BE2C (cell line): ENCODE data around the gene VCAM1. TPM values are rescaled to one million over a fixed set of nuclear protein-coding genes. Genes with fewer than 3 reads are reported as not detected.

ENCODE experiments used
- DNase-seq: peaks from one replicate; pipeline ENCODE4 v3.0.0-alpha.2; 2020
- H3K27me3 ChIP-seq: fragments of 250-450 bp; sonication (Bioruptor Pico); 2 replicates; pipeline ENCODE4 v1.5.1; 2020; ENCODE audit warnings: mild to moderate bottlenecking
- H3K36me3 ChIP-seq: fragments of 250-450 bp; sonication (Bioruptor Pico); 2 replicates; pipeline ENCODE4 v1.5.1; 2020; ENCODE audit warnings: mild to moderate bottlenecking
- H3K4me1 ChIP-seq: fragments of 250-450 bp; sonication (Bioruptor Pico); 2 replicates; pipeline ENCODE4 v1.5.1; 2020
- H3K4me3 ChIP-seq: 2 replicates; pipeline ENCODE4 v1.5.1; 2011; ENCODE audit warnings: low read depth, low read length
- H3K9me3 ChIP-seq: fragments of 250-450 bp; sonication (Bioruptor Pico); 2 replicates; pipeline ENCODE4 v1.5.1; 2020
- CTCF ChIP-seq: IDR thresholded peaks from 2 replicates; pipeline ENCODE4 v1.5.1; 2012; ENCODE audit warnings: mild to moderate bottlenecking, low read depth, low read length
- polyA plus RNA-seq: library from polyadenylated mRNA; unstranded; fragments of >200 nt; gene quantifications from one replicate; pipeline ENCODE4 v1.2.1, GENCODE V29; 2012; ENCODE audit warnings: low read depth, missing spikeins; ENCODE audit not compliant: insufficient read length, insufficient read depth

VCAM1 gene
- not detected for polyA plus RNA-seq

- no peak for TF ChIP-seq CTCF
- Histone ChIP-seq H3K4me1 (no peaks in the 10 kb centered on the region), H3K9me3 (no peaks in the 10 kb centered on the region), H3K36me3 (no peaks in the 10 kb centered on the region), H3K27me3 (peaks cover 26% of the 10 kb centered on the region), H3K4me3 (no peak within 1 kb of the TSS)
- no peak for DNase-seq
These were observed at the start of gene VCAM1 for GRCh38 chr1:100719490-100719889. VCAM1 (plus strand) TSS chr1:100719742; CDS start chr1:100719861, 119 bp downstream.

- Histone ChIP-seq H3K4me1 (no peaks in the 10 kb centered on the region), H3K9me3 (no peaks in the 10 kb centered on the region), H3K36me3 (no peaks in the 10 kb centered on the region), H3K4me3 (no peak overlapping the region), H3K27me3 (peaks cover 2% of the 10 kb centered on the region)
- no peak for DNase-seq
- TF ChIP-seq CTCF = no peak
These were observed 49.5 kb upstream of the VCAM1 start for GRCh38 chr1:100670083-100670482.

GRCh38 chr1:100671601-100672000 lies 47.9 kb upstream of the VCAM1 start:
- no peak overlapping the region for H3K4me3 ChIP-seq
- peaks cover 2% of the 10 kb centered on the region for H3K27me3 ChIP-seq
- DNase-seq = no peak
- no peaks in the 10 kb centered on the region for H3K9me3 ChIP-seq
- no peak for TF ChIP-seq CTCF
- no peaks in the 10 kb centered on the region for H3K36me3 ChIP-seq
- no peaks in the 10 kb centered on the region for H3K4me1 ChIP-seq

GRCh38 chr1:100683448-100684349 lies 35.8 kb upstream of the VCAM1 start:
- Histone ChIP-seq H3K4me1 (no peaks in the 10 kb centered on the region), H3K9me3 (no peaks in the 10 kb centered on the region), H3K27me3 (no peaks in the 10 kb centered on the region), H3K36me3 (no peaks in the 10 kb centered on the region), H3K4me3 (no peak overlapping the region)
- DNase-seq = no peak
- no peak for TF ChIP-seq CTCF

- no peaks in the 10 kb centered on the region for H3K9me3 ChIP-seq
- no peak for TF ChIP-seq CTCF
- H3K36me3 ChIP-seq = no peaks in the 10 kb centered on the region
- DNase-seq = no peak
- H3K4me1 ChIP-seq = no peaks in the 10 kb centered on the region
- no peak overlapping the region for H3K4me3 ChIP-seq
- no peaks in the 10 kb centered on the region for H3K27me3 ChIP-seq
These were observed 19.8 kb upstream of the VCAM1 start for GRCh38 chr1:100699744-100700143.

- H3K27me3 ChIP-seq = no peaks in the 10 kb centered on the region
- no peak for TF ChIP-seq CTCF
- DNase-seq = no peak
- H3K9me3 ChIP-seq = no peaks in the 10 kb centered on the region
- no peak overlapping the region for H3K4me3 ChIP-seq
- H3K4me1 ChIP-seq = no peaks in the 10 kb centered on the region
- no peaks in the 10 kb centered on the region for H3K36me3 ChIP-seq
These were observed 19.0 kb upstream of the VCAM1 start for GRCh38 chr1:100700586-100700985.
